Endodermal cell (in vitro differentiated cells): ENCODE data around the gene ST8SIA5. TPM values are rescaled to one million over a fixed set of nuclear protein-coding genes. Genes with fewer than 3 reads are reported as not detected.

Experiments
- DNase-seq: peaks from one replicate; pipeline ENCODE4 v3.0.0-alpha.2; 2017
- H3K27ac ChIP-seq: 2 replicates; pipeline ENCODE4 v1.5.1; 2013; ENCODE audit warnings: mild to moderate bottlenecking, low read depth, low read length, moderate library complexity
- H3K27me3 ChIP-seq: 2 replicates; pipeline ENCODE4 v1.6.1; 2013; ENCODE audit warnings: mild to moderate bottlenecking, low read length, moderate library complexity; ENCODE audit not compliant: insufficient read depth, control insufficient read depth, poor library complexity, severe bottlenecking
- H3K36me3 ChIP-seq: 2 replicates; pipeline ENCODE4 v1.7.0; 2013; ENCODE audit warnings: mild to moderate bottlenecking, low read length, moderate library complexity; ENCODE audit not compliant: control insufficient read depth, insufficient read depth
- H3K4me1 ChIP-seq: one replicate; pipeline ENCODE4 v1.7.0; 2013; ENCODE audit warnings: low read length; ENCODE audit not compliant: control insufficient read depth, insufficient read depth
- H3K4me3 ChIP-seq: 2 replicates; pipeline ENCODE4 v1.5.1; 2013; ENCODE audit warnings: mild to moderate bottlenecking, low read length, moderate library complexity
- H3K9ac ChIP-seq: 2 replicates; pipeline ENCODE4 v1.6.1; 2013; ENCODE audit warnings: mild to moderate bottlenecking, low read length, moderate library complexity; ENCODE audit not compliant: poor library complexity, severe bottlenecking; ENCODE audit errors: extremely low read depth
- H3K9me3 ChIP-seq: 2 replicates; pipeline ENCODE4 v1.6.1; 2013; ENCODE audit warnings: mild to moderate bottlenecking, low read length, moderate library complexity; ENCODE audit not compliant: control insufficient read depth
- H3K27ac Mint-ChIP-seq: 2 replicates; pipeline ENCODE4 v1.8.0; 2020; ENCODE audit warnings: mixed read lengths
- H3K27me3 Mint-ChIP-seq: 2 replicates; pipeline ENCODE4 v1.8.0; 2021; ENCODE audit warnings: mild to moderate bottlenecking, mixed read lengths; ENCODE audit not compliant: insufficient read depth
- H3K36me3 Mint-ChIP-seq: 2 replicates; pipeline ENCODE4 v1.8.0; 2020; ENCODE audit warnings: low read depth, mixed read lengths
- H3K4me1 Mint-ChIP-seq: 2 replicates; pipeline ENCODE4 v1.8.0; 2020; ENCODE audit warnings: mixed read lengths
- H3K4me3 Mint-ChIP-seq: 2 replicates; pipeline ENCODE4 v1.8.0; 2020; ENCODE audit warnings: mild to moderate bottlenecking, moderate library complexity, mixed read lengths
- H3K9me3 Mint-ChIP-seq: 2 replicates; pipeline ENCODE4 v1.8.0; 2020; ENCODE audit warnings: mild to moderate bottlenecking, mixed read lengths
- CTCF ChIP-seq: fragments of 200-600 bp; sonication (generic); conservative IDR thresholded peaks from 2 replicates; pipeline ENCODE4 v1.5.0; 2021; ENCODE audit warnings: antibody characterized with exemption, mild to moderate bottlenecking
- WGBS, 2 experiments: methylation state at CpG; one replicate each; pipeline versions ENCODE4 v1.1.5 to v1.1.7; 2013; ENCODE audit warnings: missing lambda C conversion rate in 2 of 2, mixed read lengths in 1 of 2; ENCODE audit not compliant: insufficient coverage in 1 of 2, insufficient read length in 1 of 2; 5-methylcytosine and 5-hydroxymethylcytosine counted together
- total RNA-seq, 2 donors: library from RNA; stranded (reverse); fragmentation: NEBNext Ultra II Directional in 1 of 2; extraction: Animal tissue kit (Norgen Biotek cat#: 25700) in 1 of 2; gene quantifications; 2 replicates in 1 of 2; 3 replicates in 1 of 2; pipeline ENCODE4 v1.2.1, GENCODE V29; 2021

Gene ST8SIA5
- total RNA-seq, 2 donors from 2014 or later = 0.24 to 0.73 TPM

GRCh38 chr18:46751882-46752281 is 5.0 kb downstream of the ST8SIA5 start:
- Mint-ChIP-seq H3K27ac (no peak overlapping the region), H3K4me3 (no peak overlapping the region), H3K27me3 (peaks cover 49% of the 10 kb centered on the region), H3K36me3 (no peaks in the 10 kb centered on the region), H3K4me1 (peaks cover 7% of the 10 kb centered on the region), H3K9me3 (peaks cover 4% of the 10 kb centered on the region)
- DNase-seq = no peak
- Histone ChIP-seq H3K36me3 (no peaks in the 10 kb centered on the region), H3K4me3 (no peak overlapping the region), H3K9me3 (no peaks in the 10 kb centered on the region), H3K27ac (no peak overlapping the region), H3K9ac (no peak overlapping the region), H3K27me3 (peaks cover 46% of the 10 kb centered on the region), H3K4me1 (peaks cover 3% of the 10 kb centered on the region)
- TF ChIP-seq CTCF = no peak
- 90 to 93% methylated on average over 8 of the region's 8 CpGs for WGBS, 2 experiments

- H3K9me3 ChIP-seq = no peaks in the 10 kb centered on the region
- peaks cover 34% of the 10 kb centered on the region for H3K27me3 ChIP-seq
- H3K4me3 ChIP-seq = no peak overlapping the region
- no peak overlapping the region for H3K27ac ChIP-seq
- no peak for DNase-seq
- 92 to 100% methylated on average over 6 of the region's 6 CpGs for WGBS, 2 experiments
- Mint-ChIP-seq H3K4me3 (no peak overlapping the region), H3K27ac (no peak overlapping the region), H3K36me3 (no peaks in the 10 kb centered on the region), H3K9me3 (peaks cover 7% of the 10 kb centered on the region), H3K27me3 (peaks cover 48% of the 10 kb centered on the region), H3K4me1 (peaks cover 3% of the 10 kb centered on the region)
- no peak for TF ChIP-seq CTCF
- H3K9ac ChIP-seq = no peak overlapping the region
- H3K36me3 ChIP-seq = no peaks in the 10 kb centered on the region
- H3K4me1 ChIP-seq = no peaks in the 10 kb centered on the region
Measured at GRCh38 chr18:46750626-46751025, 6.2 kb downstream of the ST8SIA5 start.

- H3K4me3 Mint-ChIP-seq = no peak overlapping the region
- peaks cover 7% of the 10 kb centered on the region for H3K9me3 Mint-ChIP-seq
Measured at GRCh38 chr18:46748466-46748865, 8.4 kb downstream of the ST8SIA5 start.

More at GRCh38 chr18:46748466-46748865, 8.4 kb downstream of the ST8SIA5 start:
- Histone ChIP-seq H3K27ac (no peak overlapping the region), H3K9ac (no peak overlapping the region), H3K36me3 (no peaks in the 10 kb centered on the region), H3K4me1 (no peaks in the 10 kb centered on the region), H3K27me3 (peaks cover 19% of the 10 kb centered on the region), H3K9me3 (no peaks in the 10 kb centered on the region), H3K4me3 (no peak overlapping the region)
- WGBS, 2 experiments = 78% methylated on average over 1 of the region's 2 CpGs; no CpG with 5 or more reads in 1 of the 2 experiments
- H3K27me3 Mint-ChIP-seq = peaks cover 43% of the 10 kb centered on the region
- TF ChIP-seq CTCF = no peak
- no peak for DNase-seq
- no peaks in the 10 kb centered on the region for H3K36me3 Mint-ChIP-seq
- no peaks in the 10 kb centered on the region for H3K4me1 Mint-ChIP-seq
- H3K27ac Mint-ChIP-seq = no peak overlapping the region
